Measurements from ENCODE around the gene SOWAHD.
"Not testable (repeated sequence)": the region's sequence is repeated elsewhere in the genome, so short reads cannot be mapped to it uniquely, and the experiment has no call there.

The SOWAHD gene

GRCh38 chrX:119758731-119759247, 401 bp downstream of the SOWAHD start:
- DNase-seq = no peak

DNA sequence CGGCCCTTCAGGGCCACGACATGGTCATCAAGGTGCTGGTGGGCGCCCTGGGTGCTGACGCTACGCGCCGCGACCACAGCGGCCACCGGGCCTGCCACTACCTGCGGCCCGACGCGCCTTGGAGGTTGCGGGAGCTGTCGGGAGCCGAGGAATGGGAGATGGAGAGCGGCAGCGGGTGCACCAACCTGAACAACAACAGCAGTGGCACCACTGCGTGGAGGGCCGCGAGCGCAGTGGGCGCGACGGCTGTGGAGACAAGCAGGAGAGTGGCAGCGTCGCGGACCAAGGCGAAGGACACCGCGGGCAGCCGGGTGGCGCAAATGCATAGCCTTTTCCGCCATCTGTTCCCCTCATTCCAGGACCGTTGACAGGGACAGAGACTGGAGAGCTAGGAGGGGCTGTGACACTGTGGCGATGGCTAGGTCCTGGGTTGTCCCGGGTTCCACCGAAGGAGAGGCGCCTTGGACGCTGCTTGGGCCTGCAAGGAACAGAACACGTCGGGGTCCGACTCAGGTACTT, 919 bp downstream of the SOWAHD start:
- no peak for DNase-seq

- DNase-seq = no peak
These were observed 1.9 kb downstream of the SOWAHD start for GRCh38 chrX:119760026-119760877.

DNA sequence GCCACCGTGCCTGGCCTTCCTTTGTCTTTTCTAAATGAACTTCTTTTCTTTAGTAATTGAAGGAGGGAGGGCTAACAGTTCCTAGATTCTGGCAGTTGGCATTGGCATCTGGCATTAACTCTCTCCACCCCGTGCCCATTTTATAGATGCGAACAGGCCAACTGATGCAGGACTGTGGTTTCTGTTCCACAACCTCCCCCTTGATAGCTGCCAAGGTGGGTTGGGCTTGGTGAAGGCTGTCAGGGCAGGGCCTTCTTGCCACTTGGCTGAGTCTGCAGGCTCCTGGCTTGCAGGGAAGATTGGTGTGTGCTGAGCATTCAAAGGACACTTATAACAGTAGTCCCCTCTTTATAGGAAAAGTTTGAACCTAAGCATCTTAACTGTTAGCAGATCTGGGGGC, 4.3 kb downstream of the SOWAHD start:
- DNase-seq = no peak

GRCh38 chrX:119763181-119763580, 4.8 kb downstream of the SOWAHD start:
- no peak for DNase-seq

DNA sequence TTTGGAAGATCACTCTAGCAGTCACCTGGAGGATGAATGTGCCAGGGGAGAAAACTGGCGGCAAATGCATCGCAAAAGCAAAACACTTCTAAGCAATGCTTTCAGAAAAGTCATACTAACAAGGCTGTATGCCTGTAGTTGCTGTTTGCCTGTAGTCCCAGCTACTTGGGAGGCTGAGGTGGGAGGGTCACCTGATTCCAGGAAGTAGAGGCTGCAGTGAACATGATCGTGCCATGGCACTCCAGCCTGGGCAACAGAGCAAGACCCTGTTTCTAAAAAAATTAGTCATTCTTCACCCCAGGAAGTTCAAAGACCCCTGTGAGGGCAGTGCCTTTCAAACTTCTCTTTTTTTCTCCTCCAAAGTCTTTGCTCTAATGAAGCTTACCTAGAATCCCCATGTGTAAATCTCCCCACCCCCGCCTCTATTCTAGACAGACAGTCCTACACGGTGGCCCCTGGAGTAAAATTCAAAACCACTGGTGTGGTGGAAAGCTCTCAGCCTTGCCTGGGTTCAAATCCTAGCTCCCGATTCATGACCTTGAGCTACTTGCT, 5.5 kb downstream of the SOWAHD start:
- DNase-seq = no peak

DNA sequence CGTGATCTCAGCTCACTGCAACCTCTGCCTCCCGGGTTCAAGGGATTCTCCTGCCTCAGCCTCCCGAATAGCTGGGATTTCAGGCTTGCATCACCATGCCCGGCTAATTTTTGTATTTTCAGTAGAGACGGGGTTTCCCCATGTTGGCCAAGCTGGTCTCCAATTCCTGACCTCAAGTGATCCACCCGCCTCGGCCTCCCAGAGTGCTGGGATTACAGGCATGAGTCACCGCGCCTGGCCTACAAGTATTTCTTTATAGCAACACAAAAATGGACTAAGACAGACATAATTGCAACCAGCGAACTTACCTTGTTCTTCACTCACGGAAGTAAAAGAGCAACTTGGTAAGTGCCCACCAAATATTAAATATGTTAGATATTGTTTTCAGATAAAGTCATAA, 10.0 kb downstream of the SOWAHD start:
- not testable (repeated sequence) for DNase-seq

DNA sequence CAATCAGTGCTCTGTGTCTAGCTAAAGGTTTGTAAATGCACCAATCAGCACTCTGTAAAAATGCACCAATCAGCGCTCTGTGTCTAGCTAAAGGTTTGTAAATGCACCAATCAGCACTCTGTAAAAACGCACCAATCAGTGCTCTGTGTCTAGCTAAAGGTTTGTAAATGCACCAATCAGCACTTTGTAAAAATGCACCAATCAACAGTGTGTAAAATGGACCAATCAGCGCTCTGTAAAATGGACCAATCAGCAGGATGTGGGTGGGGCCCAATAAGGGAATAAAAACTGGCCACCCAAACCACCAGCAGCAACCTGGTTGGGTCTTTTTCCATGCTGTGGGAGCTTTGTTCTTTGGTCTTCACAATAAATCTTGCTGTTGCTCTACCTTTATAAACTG, 11.0 kb downstream of the SOWAHD start:
- DNase-seq = not testable (repeated sequence)

DNA sequence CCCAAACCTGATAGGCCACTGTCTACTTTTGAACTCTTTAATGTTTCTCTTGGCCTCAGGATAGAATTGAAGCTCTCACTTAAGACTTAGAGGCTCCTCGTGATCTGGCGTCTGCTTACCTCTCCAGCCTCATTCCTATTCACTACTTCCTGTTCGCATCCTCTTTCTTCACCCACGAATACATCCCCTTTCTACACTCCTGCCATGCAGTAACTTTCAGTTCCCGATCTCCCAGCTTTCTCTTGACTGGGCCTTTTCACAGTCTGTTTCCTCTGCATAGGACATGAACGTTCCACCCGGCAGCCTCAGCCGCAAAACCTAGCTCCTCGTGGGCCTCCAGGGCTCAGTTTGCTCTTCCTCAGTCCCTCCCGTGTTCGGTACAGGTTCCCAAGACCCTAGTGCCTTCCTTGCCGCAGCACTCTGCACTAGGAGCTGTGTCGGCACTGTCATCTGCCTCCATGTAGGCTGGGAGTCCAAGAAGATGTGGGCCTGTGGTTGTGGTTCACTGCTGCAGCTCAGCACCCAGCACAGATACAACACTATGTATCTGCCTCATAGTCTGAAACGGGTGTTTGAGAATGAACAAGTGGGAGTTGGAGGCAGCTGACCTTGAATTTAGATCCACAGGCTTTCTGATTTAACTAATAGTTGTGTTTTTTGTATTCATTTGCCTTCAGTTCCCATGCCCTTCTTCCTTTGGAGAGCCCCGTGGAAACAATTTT, 17.3 kb downstream of the SOWAHD start:
- no peak for DNase-seq

DNA sequence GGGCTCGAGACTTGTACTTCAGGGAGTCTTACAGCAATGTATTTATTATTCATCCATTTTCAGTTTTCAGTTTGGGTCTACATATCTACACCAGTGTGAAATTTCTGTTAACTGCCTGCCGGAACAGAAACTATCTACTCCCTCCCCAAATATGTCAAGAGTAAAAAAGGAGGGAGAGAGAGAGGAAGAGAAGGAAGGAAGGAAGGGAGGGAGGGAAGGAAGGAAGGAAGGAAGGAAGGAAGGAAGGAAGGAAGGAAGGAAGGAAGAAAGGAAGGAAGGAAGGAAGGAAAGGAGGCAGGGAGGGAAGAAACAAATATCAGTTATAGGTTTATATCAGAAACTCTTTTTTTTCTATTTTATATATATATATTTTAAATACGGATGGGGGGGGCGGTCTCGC, 20.4 kb downstream of the SOWAHD start:
- no peak for DNase-seq

GRCh38 chrX:119783026-119783425, 24.6 kb downstream of the SOWAHD start:
- no peak for DNase-seq

DNA sequence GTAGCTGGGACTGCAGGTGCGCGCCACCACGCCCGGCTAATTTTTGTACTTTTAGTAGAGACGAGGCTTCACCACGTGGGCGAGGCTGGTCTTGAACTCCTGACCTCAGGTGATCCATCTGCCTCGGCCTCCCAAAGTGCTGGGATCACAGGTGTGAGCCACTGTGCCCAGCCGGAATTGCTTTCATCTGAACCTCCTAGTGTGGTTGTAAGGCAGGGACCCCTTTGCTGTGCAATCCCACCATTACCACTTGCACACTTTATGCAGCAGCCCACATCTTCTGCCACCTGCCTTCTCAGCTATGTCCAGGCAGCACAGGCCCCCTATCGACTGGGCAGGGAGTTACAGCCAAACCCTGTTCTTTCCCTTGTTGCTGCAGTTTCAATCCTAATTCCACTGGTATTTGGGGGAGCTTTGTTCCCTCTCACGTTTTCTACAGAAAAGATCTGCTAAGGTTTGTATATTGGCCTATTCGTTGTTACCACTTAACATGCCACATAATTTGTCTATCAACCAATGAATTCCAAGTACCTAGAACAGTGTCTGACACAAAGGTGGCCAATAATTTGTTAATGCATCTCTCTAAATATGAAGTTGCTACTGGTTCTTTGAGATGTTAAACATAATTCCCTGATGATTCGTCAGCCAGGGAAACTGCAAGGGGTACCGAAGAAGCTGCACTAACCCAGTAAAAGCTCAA, 26.5 kb downstream of the SOWAHD start:
- DNase-seq = no peak

GRCh38 chrX:119790977-119791436, 32.6 kb downstream of the SOWAHD start:
- DNase-seq = peak in 1 of 2 donors; percentile 6

DNA sequence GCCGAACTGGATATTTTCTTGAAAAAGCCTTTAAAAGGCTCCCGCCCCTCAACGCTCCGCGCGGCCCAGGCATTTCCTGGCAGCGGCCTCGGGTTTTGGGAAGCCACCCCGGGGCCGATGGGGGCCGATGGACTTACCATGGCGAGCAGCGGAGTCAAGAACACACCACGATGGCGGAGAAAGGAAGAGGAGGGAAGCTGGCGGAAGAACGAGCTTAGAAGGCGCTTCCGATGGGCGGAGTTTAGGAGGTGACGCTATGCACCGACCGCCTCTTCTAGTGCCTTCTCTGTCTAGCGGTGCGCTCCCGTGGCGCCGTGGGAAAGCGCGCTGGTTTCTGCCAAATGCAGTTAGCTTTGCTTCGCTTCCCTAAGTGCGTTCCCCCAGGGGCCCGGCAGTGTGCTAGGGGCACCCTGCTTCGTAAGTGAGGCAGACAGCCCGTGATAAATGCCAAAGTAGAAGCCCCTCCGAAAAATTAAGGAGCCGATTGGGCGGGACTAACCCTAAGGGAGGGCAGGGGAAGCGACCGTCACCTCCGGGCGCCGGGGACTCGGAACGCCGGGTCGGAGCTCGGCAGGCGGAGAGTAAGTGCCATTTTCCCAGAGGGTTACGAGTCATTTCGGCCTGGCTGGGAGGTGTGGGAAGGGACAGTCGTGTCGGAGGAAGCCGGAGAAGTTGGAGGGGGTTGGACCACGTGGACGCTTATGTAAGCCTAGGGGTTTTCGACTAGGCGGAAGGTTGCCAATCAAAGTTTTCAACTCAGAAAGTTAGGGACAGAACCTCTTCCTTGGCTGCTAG, 33.2 kb downstream of the SOWAHD start, which contains the start of gene RPL39:
Gene RPL39 (minus strand): TSS at position 194 of the 795 bp plus-strand sequence. CDS start 54 bp downstream, at position 140.
- peak; percentile 73 to 82 for DNase-seq

GRCh38 chrX:119801253-119802221, 43.1 kb downstream of the SOWAHD start:
- no peak for DNase-seq

DNA sequence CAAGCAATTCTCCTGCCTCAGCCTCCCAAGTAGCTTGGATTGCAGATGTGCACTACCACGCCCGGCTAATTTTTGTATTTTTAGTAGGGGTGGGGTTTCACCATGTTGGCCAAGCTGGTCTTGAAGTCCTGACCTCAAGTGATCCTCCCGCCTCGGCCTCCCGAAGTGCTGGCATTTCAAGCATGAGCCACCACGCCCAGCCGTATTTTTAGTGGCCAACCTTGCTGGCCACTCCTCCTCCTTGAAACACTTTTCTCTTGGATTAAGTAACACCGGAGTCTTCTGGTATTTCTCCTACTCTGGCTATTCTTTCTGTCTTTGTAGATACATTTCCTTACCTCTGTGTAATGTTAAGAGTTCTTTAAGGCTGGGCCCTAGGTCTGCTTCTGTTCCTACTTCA, 44.2 kb downstream of the SOWAHD start:
- DNase-seq = no peak

DNA sequence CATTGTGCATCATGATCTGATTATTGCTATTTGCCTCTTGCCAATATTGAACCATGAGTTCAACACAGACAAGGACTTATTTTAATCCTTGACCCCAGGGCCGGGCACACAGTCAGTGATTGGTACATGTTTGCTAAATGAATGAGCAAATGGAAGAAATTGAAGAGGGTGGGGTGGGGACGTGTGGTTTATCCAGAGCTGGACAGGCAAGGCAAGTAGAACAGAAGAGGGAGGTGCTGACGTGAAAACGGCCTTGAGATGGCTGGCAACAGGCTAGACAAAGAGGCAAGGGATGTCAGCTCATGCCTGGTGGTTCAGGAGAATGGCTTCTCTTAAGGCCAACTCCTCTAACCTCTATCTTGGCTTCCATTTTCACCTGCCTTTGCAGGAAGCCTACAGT, 50.1 kb downstream of the SOWAHD start:
- not testable (repeated sequence) for DNase-seq

DNA sequence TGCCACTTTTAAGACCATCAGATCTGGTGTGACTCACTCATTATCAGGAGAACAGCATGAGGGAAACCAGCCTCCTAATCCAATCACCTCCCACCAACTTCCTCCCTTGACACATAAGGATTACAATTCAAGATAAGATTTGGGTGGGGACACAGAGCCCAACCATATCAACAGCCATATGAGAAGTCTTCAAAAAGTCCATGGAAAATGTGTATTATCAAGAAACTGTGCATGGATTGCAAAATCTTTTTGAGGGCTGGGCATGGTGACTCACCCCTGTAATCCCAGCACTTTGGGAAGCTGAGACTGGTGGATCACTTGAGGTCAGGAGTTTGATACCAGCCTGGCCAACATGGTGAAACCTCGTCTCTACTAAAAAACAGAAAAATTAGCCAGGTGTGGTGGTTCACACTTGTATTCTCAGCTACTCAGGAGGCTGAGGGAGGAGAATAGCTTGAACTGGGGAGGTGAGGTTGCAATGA, 50.8 kb downstream of the SOWAHD start:
- no peak for DNase-seq

All from hippocampal formation (tissue), 2 donors.